PC-9 (cell line): ENCODE data around the gene PTPRT.

Experiments
- CTCF ChIP-seq: fragments of 200-600 bp; sonication (generic); conservative IDR thresholded peaks from 2 replicates; pipeline ENCODE4 v1.6.1; 2017; ENCODE audit warnings: mixed run types, antibody characterized with exemption, mild to moderate bottlenecking, moderate library complexity
- EZH2 ChIP-seq: fragments of 200-600 bp; sonication (generic); IDR thresholded peaks from 2 replicates; pipeline ENCODE4 v1.8.0; 2017; ENCODE audit warnings: antibody characterized with exemption, low read depth

- no peak for TF ChIP-seq EZH2
- TF ChIP-seq CTCF = no peak
Observed at GRCh38 chr20:42700372-42700771, 489.3 kb downstream of the PTPRT start.
